Brain microvascular endothelial cell (primary cell): ENCODE results near the gene CFAP46.

Source experiments
- DNase-seq: peaks from one replicate; pipeline ENCODE4 v3.0.0-alpha.2; 2020
- H3K27ac ChIP-seq: fragments of 250-450 bp; sonication (Bioruptor Pico); 2 replicates; pipeline ENCODE4 v1.5.1; 2020; ENCODE audit warnings: mild to moderate bottlenecking, moderate library complexity
- H3K27me3 ChIP-seq: fragments of 250-450 bp; sonication (Bioruptor Pico); replicated peaks from 2 replicates; pipeline ENCODE4 v1.5.1; 2020; ENCODE audit warnings: mild to moderate bottlenecking
- H3K36me3 ChIP-seq: fragments of 250-450 bp; sonication (Bioruptor Pico); replicated peaks from 2 replicates; pipeline ENCODE4 v1.5.1; 2020; ENCODE audit warnings: mild to moderate bottlenecking
- H3K4me3 ChIP-seq: 2 replicates; pipeline ENCODE4 v1.5.1; 2011; ENCODE audit warnings: low read depth, mild to moderate bottlenecking, control low read depth, low read length, moderate library complexity
- CTCF ChIP-seq: IDR thresholded peaks from 2 replicates; pipeline ENCODE4 v1.5.1; 2011; ENCODE audit warnings: low read depth, mild to moderate bottlenecking, moderate library complexity, low read length, control low read depth, inconsistent platforms; ENCODE audit errors: missing control alignments
- in situ Hi-C: cut with HindIII; loops from 2 replicates; pipeline ENCODE4 v1.10.0; 2017; ENCODE audit warnings: low sequenced_read_pairs, low pct_ligation_motif_present

CFAP46 gene

GRCh38 chr10:132832186-132832969 is 110.0 kb downstream of the CFAP46 start:
- Histone ChIP-seq H3K36me3 (no peaks in the 10 kb centered on the region), H3K27me3 (peaks cover 10% of the 10 kb centered on the region), H3K27ac (no peak overlapping the region), H3K4me3 (no peak overlapping the region)
- TF ChIP-seq CTCF, result no peak
- in situ Hi-C loops, result no loop called here
- no peak for DNase-seq

- no peaks in the 10 kb centered on the region for H3K36me3 ChIP-seq
- peaks cover 10% of the 10 kb centered on the region for H3K27me3 ChIP-seq
- H3K4me3 ChIP-seq, result no peak overlapping the region
- in situ Hi-C loops, result no loop called here
- H3K27ac ChIP-seq, result no peak overlapping the region
- TF ChIP-seq CTCF, result no peak
- DNase-seq, result no peak
Observed at GRCh38 chr10:132829403-132829802, 113.0 kb downstream of the CFAP46 start.

GRCh38 chr10:132828681-132829080 is 113.7 kb downstream of the CFAP46 start:
- TF ChIP-seq CTCF, result no peak
- in situ Hi-C loops, result no loop called here
- H3K27ac ChIP-seq, result no peak overlapping the region
- H3K27me3 ChIP-seq, result peaks cover 10% of the 10 kb centered on the region
- no peak for DNase-seq
- H3K4me3 ChIP-seq, result no peak overlapping the region
- no peaks in the 10 kb centered on the region for H3K36me3 ChIP-seq

GRCh38 chr10:132827861-132828539 is 114.4 kb downstream of the CFAP46 start:
- no peak for DNase-seq
- in situ Hi-C loops, result no loop called here
- no peak for TF ChIP-seq CTCF
- Histone ChIP-seq H3K27me3 (peaks cover 10% of the 10 kb centered on the region), H3K27ac (no peak overlapping the region), H3K4me3 (no peak overlapping the region), H3K36me3 (no peaks in the 10 kb centered on the region)

GRCh38 chr10:132827423-132827789 is 115.0 kb downstream of the CFAP46 start:
- TF ChIP-seq CTCF, result no peak
- DNase-seq, result no peak
- in situ Hi-C loops, result no loop called here

More at GRCh38 chr10:132827423-132827789, 115.0 kb downstream of the CFAP46 start:
- Histone ChIP-seq H3K4me3 (no peak overlapping the region), H3K36me3 (no peaks in the 10 kb centered on the region), H3K27ac (no peak overlapping the region), H3K27me3 (peaks cover 10% of the 10 kb centered on the region)
